ENCODE data around the gene KATNBL1.

- no peak for TF ChIP-seq JUND (IDR thresholded peaks at IDR 0.05)
- TF ChIP-seq CTCF (IDR thresholded peaks at IDR 0.05), result no peak
- TF ChIP-seq SIN3A (IDR thresholded peaks at IDR 0.05; ENCODE audit: borderline replicate concordance, low read depth, low read length), result no peak
- TF ChIP-seq USF1 (IDR thresholded peaks at IDR 0.05; ENCODE audit: borderline replicate concordance, low read depth), result no peak
- TF ChIP-seq FOSL2 (IDR thresholded peaks at IDR 0.05; ENCODE audit: borderline replicate concordance, low read depth), result no peak
- TF ChIP-seq POLR2AphosphoS5 (IDR thresholded peaks at IDR 0.05; ENCODE audit: low read depth, low read length), result no peak
- TF ChIP-seq FOXJ3 (CRISPR knock-in tag; IDR thresholded peaks at IDR 0.05), result no peak
- TF ChIP-seq ELF1 (IDR thresholded peaks at IDR 0.05), result no peak
- TF ChIP-seq FOXM1 (IDR thresholded peaks at IDR 0.05; ENCODE audit: low read depth), result no peak
These were observed 55.1 kb downstream of the KATNBL1 start for GRCh38 chr15:34154725-34155204.
